IMR-90 (cell line): ENCODE measurements around the gene ANKRD63. TPM values are rescaled to one million over a fixed set of nuclear protein-coding genes. Genes with fewer than 3 reads are reported as not detected.

Experiments
- ATAC-seq: fragments of 200-7000 bp; cut with Tn5 transposase; 2 replicates; pipeline ENCODE4 v1.9.1; 2020; ENCODE audit warnings: low read depth, mild to moderate bottlenecking, moderate library complexity
- BruUV-seq: library from RNA; stranded (reverse); fragments of 400-500 nt; replicated peaks from 2 replicates; lab custom pipeline; 2021; lab: Mats Ljungman, UMichigan
- CTCF ChIA-PET: fragments of 300-600 bp; formaldehyde crosslinking; extraction: SDS; loops from one replicate; lab custom pipeline; 2021; ENCODE audit warnings: antibody characterized with exemption; lab: Yijun Ruan, JAX
- POLR2A ChIA-PET: fragments of 300-600 bp; sonication (Branson Sonifier 250); formaldehyde crosslinking; loops from one replicate; lab custom pipeline; 2022; ENCODE audit warnings: antibody characterized with exemption; ENCODE audit not compliant: unreplicated experiment; lab: Charles Lee
- DNase-seq: peaks from one replicate; pipeline ENCODE4 v3.0.0; 2013
- H2AFZ ChIP-seq: replicated peaks from 2 replicates; pipeline ENCODE3; 2013; ENCODE audit warnings: low read length, mild to moderate bottlenecking; ENCODE audit not compliant: poor library complexity
- H2AK5ac ChIP-seq: 2 replicates; pipeline ENCODE4 v1.6.1; 2013; ENCODE audit warnings: low read depth, low read length, inconsistent platforms
- H2AK9ac ChIP-seq: replicated peaks from 2 replicates; pipeline ENCODE3; 2013; ENCODE audit warnings: mild to moderate bottlenecking, low read depth, low read length, moderate library complexity; ENCODE audit not compliant: poor library complexity
- H2BK120ac ChIP-seq: 2 replicates; pipeline ENCODE4 v1.6.1; 2013; ENCODE audit warnings: low read depth, low read length, inconsistent platforms
- H2BK15ac ChIP-seq: 3 replicates; pipeline ENCODE4 v1.6.1; 2013; ENCODE audit warnings: low read depth, low read length, inconsistent platforms
- H2BK20ac ChIP-seq: 2 replicates; pipeline ENCODE4 v1.6.1; 2013; ENCODE audit warnings: low read depth, mild to moderate bottlenecking, inconsistent platforms, low read length, moderate library complexity
- H2BK5ac ChIP-seq: 2 replicates; pipeline ENCODE4 v1.6.1; 2013; ENCODE audit warnings: mild to moderate bottlenecking, low read depth, low read length, inconsistent platforms; ENCODE audit not compliant: poor library complexity, severe bottlenecking
- H3K14ac ChIP-seq: replicated peaks from 2 replicates; pipeline ENCODE4 v1.6.1; 2013; ENCODE audit warnings: low read depth, low read length, inconsistent platforms
- H3K18ac ChIP-seq: 2 replicates; pipeline ENCODE4 v1.6.1; 2013; ENCODE audit warnings: low read depth, low read length, control low read depth
- H3K23ac ChIP-seq: 2 replicates; pipeline ENCODE4 v1.6.1; 2013; ENCODE audit warnings: low read depth, low read length, inconsistent platforms
- H3K27ac ChIP-seq: 2 replicates; pipeline ENCODE4 v1.5.1; 2013; ENCODE audit warnings: mild to moderate bottlenecking, control low read depth, low read length; ENCODE audit not compliant: insufficient read depth
- H3K27me3 ChIP-seq: 2 replicates; pipeline ENCODE4 v1.6.1; 2013; ENCODE audit warnings: low read length; ENCODE audit not compliant: control insufficient read depth, insufficient read depth
- H3K36me3 ChIP-seq: 2 replicates; pipeline ENCODE4 v1.6.1; 2013; ENCODE audit warnings: low read length, mixed read lengths; ENCODE audit not compliant: control insufficient read depth, insufficient read depth
- H3K4ac ChIP-seq: 2 replicates; pipeline ENCODE4 v1.6.1; 2013; ENCODE audit warnings: low read depth, low read length, inconsistent platforms
- H3K4me1 ChIP-seq: 2 replicates; pipeline ENCODE4 v1.6.1; 2013; ENCODE audit warnings: low read length, mixed read lengths; ENCODE audit not compliant: control insufficient read depth, insufficient read depth
- H3K4me2 ChIP-seq: 2 replicates; pipeline ENCODE4 v1.6.1; 2013; ENCODE audit warnings: low read depth, mild to moderate bottlenecking, control low read depth, low read length, moderate library complexity
- H3K4me3 ChIP-seq: 2 replicates; pipeline ENCODE4 v1.5.1; 2013; ENCODE audit warnings: low read depth, mild to moderate bottlenecking, control low read depth, low read length, moderate library complexity; ENCODE audit not compliant: insufficient read depth
- H3K56ac ChIP-seq: 2 replicates; pipeline ENCODE4 v1.6.1; 2013; ENCODE audit warnings: low read length, inconsistent platforms; ENCODE audit not compliant: insufficient read depth; ENCODE audit errors: extremely low read depth
- H3K79me1 ChIP-seq, 2 experiments: 2 replicates each; pipeline ENCODE4 v1.6.1; 2013; ENCODE audit warnings: low read length in 2 of 2, inconsistent platforms in 1 of 2, low read depth in 1 of 2
- H3K9ac ChIP-seq: 2 replicates; pipeline ENCODE4 v1.6.1; 2013; ENCODE audit warnings: low read depth, low read length, control low read depth
- H3K9me1 ChIP-seq: 2 replicates; pipeline ENCODE4 v1.6.1; 2013; ENCODE audit warnings: low read length, inconsistent platforms; ENCODE audit not compliant: insufficient read depth
- H3K9me3 ChIP-seq: 2 replicates; pipeline ENCODE4 v1.6.1; 2013; ENCODE audit warnings: low read length; ENCODE audit not compliant: control insufficient read depth, insufficient read depth
- H4K20me1 ChIP-seq: 2 replicates; pipeline ENCODE4 v1.6.1; 2013; ENCODE audit warnings: low read length, inconsistent platforms; ENCODE audit not compliant: insufficient read depth
- H4K5ac ChIP-seq: 2 replicates; pipeline ENCODE4 v1.6.1; 2013; ENCODE audit warnings: mild to moderate bottlenecking, low read depth, low read length, control low read depth
- H4K8ac ChIP-seq, 2 experiments: 2 replicates each; pipeline ENCODE4 v1.6.1; 2013; ENCODE audit warnings: low read depth in 2 of 2, low read length in 2 of 2, control low read depth in 1 of 2, inconsistent platforms in 1 of 2
- H4K91ac ChIP-seq: 2 replicates; pipeline ENCODE4 v1.6.1; 2013; ENCODE audit warnings: low read depth, low read length, inconsistent platforms; ENCODE audit not compliant: insufficient read depth
- BHLHE40 ChIP-seq: fragments of 150-350 bp; IDR thresholded peaks from 2 replicates; pipeline ENCODE4 v1.6.1; 2016; ENCODE audit warnings: mild to moderate bottlenecking, low read depth, low read length
- ELK1 ChIP-seq: fragments of 150-350 bp; IDR thresholded peaks from 2 replicates; pipeline ENCODE4 v1.6.1; 2016; ENCODE audit warnings: low read depth, mild to moderate bottlenecking, low read length, moderate library complexity, borderline replicate concordance
- MAFK ChIP-seq: IDR thresholded peaks from 2 replicates; pipeline ENCODE4 v1.6.1; 2012; ENCODE audit warnings: low read depth, low read length, improper control_type of control experiment
- RCOR1 ChIP-seq: IDR thresholded peaks from 2 replicates; pipeline ENCODE4 v1.6.1; 2012; ENCODE audit warnings: mild to moderate bottlenecking, low read length, improper control_type of control experiment; ENCODE audit not compliant: insufficient replicate concordance
- SMC3 ChIP-seq: fragments of 150-350 bp; IDR thresholded peaks from 2 replicates; pipeline ENCODE4 v1.6.1; 2016; ENCODE audit warnings: low read depth, mild to moderate bottlenecking, antibody characterized with exemption, low read length, moderate library complexity
- WGBS, 2 experiments: methylation state at CpG; one replicate each; pipeline versions ENCODE4 v1.1.5 to v1.1.7; 2013; ENCODE audit warnings: missing lambda C conversion rate in 2 of 2; ENCODE audit not compliant: insufficient read length in 1 of 2; ENCODE audit errors: extremely low coverage in 2 of 2; 5-methylcytosine and 5-hydroxymethylcytosine counted together
- dilution Hi-C: fragments of 300-500 bp; cut with HindIII; formaldehyde crosslinking; loops from one replicate; pipeline ENCODE4 v1.14.3; 2018; ENCODE audit warnings: low sequenced_read_pairs; ENCODE audit not compliant: unreplicated experiment
- in situ Hi-C: fragments of 300-500 bp; cut with MboI; formaldehyde crosslinking; loops from 3 replicates; pipeline ENCODE4 v1.14.3; 2019; ENCODE audit warnings: low sequenced_read_pairs, inconsistent platforms, mixed read lengths
- intact Hi-C: fragments of 100-400 bp; cut with micrococcal nuclease; formaldehyde crosslinking; loops from 2 replicates; pipeline ENCODE4 v1.10.0; 2022
- polyA plus RNA-seq, 3 experiments: library from polyadenylated mRNA; depleted of rRNA; stranded (reverse); fragments of >200 nt; gene quantifications; 2 replicates each; pipeline ENCODE4 v1.2.3, GENCODE V29; 2012; ENCODE audit warnings: low replicate concordance in 1 of 3
- total RNA-seq: library from RNA; depleted of rRNA; stranded (reverse); fragments of >200 nt; gene quantifications from 2 replicates; pipeline ENCODE4 v1.2.3, GENCODE V29; 2012

ANKRD63 gene
- total and polyA plus RNA-seq, 2 of the 4 experiments (the other 2 are of a cell fraction) = not detected

- no peak for TF ChIP-seq ELK1
Observed at GRCh38 chr15:40329804-40330203, 46.9 kb upstream of the ANKRD63 start (continued).

GRCh38 chr15:40328751-40329150 is 45.9 kb upstream of the ANKRD63 start:
- no peak for TF ChIP-seq SMC3
- no peak for TF ChIP-seq BHLHE40
- TF ChIP-seq RCOR1 = no peak
- peak; percentile 85 for TF ChIP-seq MAFK
- peaks cover 48% of the 10 kb centered on the region for H3K4me1 ChIP-seq
- peak overlapping the region; percentile 91 for H3K18ac ChIP-seq
- no peak for ATAC-seq
- H3K4me2 ChIP-seq = peak overlapping the region; percentile 77
- no peaks in the 10 kb centered on the region for H3K27me3 ChIP-seq
- intact Hi-C loops (no loop called here), in situ Hi-C loops (no loop called here), dilution Hi-C loops (no loop called here)
- peak overlapping the region; percentile 90 for H4K91ac ChIP-seq
- H3K23ac ChIP-seq = peak overlapping the region; percentile 74
- H4K8ac ChIP-seq = peak overlapping the region; percentile 11 to 85; a peak in 3 of 4 replicates
- POLR2A ChIA-PET = interaction anchor here (2.4 kb wide), 1 partner anchor 11 kb away, joined by 20 read pairs; the partner anchor contains the start of gene CCDC9B
- peak overlapping the region; percentile 83 for H2BK20ac ChIP-seq
- H3K9me1 ChIP-seq = peaks cover 37% of the 10 kb centered on the region
- H3K4me3 ChIP-seq = no peak overlapping the region
- H2BK15ac ChIP-seq = peak overlapping the region; percentile 17; the same call in 2 of the 3 replicates
- 0 out of 2 replicates have a peak, but pooled peaks cover 12% of the 10 kb centered on the region for H4K20me1 ChIP-seq
- peak overlapping the region; percentile 77 for H2BK120ac ChIP-seq
- peak overlapping the region; percentile 91 for H2BK5ac ChIP-seq
- H3K36me3 ChIP-seq = no peaks in the 10 kb centered on the region; the same call in 1 of the 2 replicates
- no peak overlapping the region for H2AK9ac ChIP-seq
- no peak for DNase-seq
- CTCF ChIA-PET = interaction anchor here (0.6 to 1.8 kb wide), 5 partner anchors 10 to 273 kb away, joined by 3 to 9 read pairs (median 4); no protein-coding TSS in a partner anchor
- no peak overlapping the region for H2AFZ ChIP-seq
- WGBS, 2 experiments = 92% methylated on average over 4 of the region's 5 CpGs; no CpG with 5 or more reads in 1 of the 2 experiments
- peak overlapping the region; percentile 83 for H4K5ac ChIP-seq
- peak overlapping the region; percentile 25 for H3K14ac ChIP-seq
- H3K9me3 ChIP-seq = no peaks in the 10 kb centered on the region
- peak overlapping the region; percentile 61 for H3K9ac ChIP-seq
- H2AK5ac ChIP-seq = peak overlapping the region; percentile 86
- H3K56ac ChIP-seq = no peak overlapping the region
- H3K4ac ChIP-seq = peak overlapping the region; percentile 73
- H3K79me1 ChIP-seq = peaks cover 36 to 85% of the 10 kb centered on the region in 2 experiments
- H3K27ac ChIP-seq = peak overlapping the region; percentile 91
- no TSS peak for BruUV-seq
